ENCODE data around the gene DIDO1.
"Not testable (repeated sequence)": the region's sequence is repeated elsewhere in the genome, so short reads cannot be mapped to it uniquely, and the experiment has no call there.

The DIDO1 gene

GRCh38 chr20:62875419-62876361, 50.6 kb downstream of the DIDO1 start:
- DNase-seq = no peak

GRCh38 chr20:62874964-62875344, 51.4 kb downstream of the DIDO1 start:
- no peak for DNase-seq

GRCh38 chr20:62873681-62874031, 52.6 kb downstream of the DIDO1 start:
- DNase-seq = not testable (repeated sequence)

- DNase-seq = no peak
These were observed 53.0 kb downstream of the DIDO1 start for GRCh38 chr20:62873280-62873679.

- DNase-seq = no peak
These were observed 53.4 kb downstream of the DIDO1 start for GRCh38 chr20:62872862-62873261.

- DNase-seq = no peak
These were observed 54.0 kb downstream of the DIDO1 start for GRCh38 chr20:62872184-62872847.

- no peak for DNase-seq
These were observed 62.1 kb downstream of the DIDO1 start for GRCh38 chr20:62864207-62864606.

- DNase-seq = peak; percentile 82
These were observed 64.5 kb downstream of the DIDO1 start, which contains the start of gene TCFL5 for GRCh38 chr20:62861726-62862336. Gene TCFL5 (minus strand): TSS chr20:62861822. CDS start chr20:62861670, 152 bp downstream.

- peak; percentile 56 for DNase-seq
These were observed 65.2 kb downstream of the DIDO1 start for GRCh38 chr20:62860924-62861691.

GRCh38 chr20:62860391-62860923, 65.8 kb downstream of the DIDO1 start:
- no peak for DNase-seq

- DNase-seq = no peak
These were observed 66.6 kb downstream of the DIDO1 start for GRCh38 chr20:62859721-62860120.

- DNase-seq = no peak
These were observed 68.1 kb downstream of the DIDO1 start for GRCh38 chr20:62858058-62858830.

GRCh38 chr20:62856931-62857619, 69.2 kb downstream of the DIDO1 start:
- DNase-seq = no peak

- no peak for DNase-seq
These were observed 71.2 kb downstream of the DIDO1 start for GRCh38 chr20:62855120-62855519.

- no peak for DNase-seq
These were observed 72.2 kb downstream of the DIDO1 start for GRCh38 chr20:62854121-62854520.

- DNase-seq = not testable (repeated sequence)
These were observed 73.0 kb downstream of the DIDO1 start for GRCh38 chr20:62853304-62853703.

GRCh38 chr20:62852841-62853240, 73.5 kb downstream of the DIDO1 start:
- DNase-seq = no peak

- no peak for DNase-seq
These were observed 74.1 kb downstream of the DIDO1 start for GRCh38 chr20:62852196-62852595.

- DNase-seq = no peak
These were observed 75.9 kb downstream of the DIDO1 start for GRCh38 chr20:62850333-62850974.

GRCh38 chr20:62849431-62849830, 76.9 kb downstream of the DIDO1 start:
- DNase-seq = no peak

- not testable (repeated sequence) for DNase-seq
These were observed 77.4 kb downstream of the DIDO1 start for GRCh38 chr20:62848917-62849316.
